ENCODE data around the gene WDR45.

The WDR45 gene

DNA sequence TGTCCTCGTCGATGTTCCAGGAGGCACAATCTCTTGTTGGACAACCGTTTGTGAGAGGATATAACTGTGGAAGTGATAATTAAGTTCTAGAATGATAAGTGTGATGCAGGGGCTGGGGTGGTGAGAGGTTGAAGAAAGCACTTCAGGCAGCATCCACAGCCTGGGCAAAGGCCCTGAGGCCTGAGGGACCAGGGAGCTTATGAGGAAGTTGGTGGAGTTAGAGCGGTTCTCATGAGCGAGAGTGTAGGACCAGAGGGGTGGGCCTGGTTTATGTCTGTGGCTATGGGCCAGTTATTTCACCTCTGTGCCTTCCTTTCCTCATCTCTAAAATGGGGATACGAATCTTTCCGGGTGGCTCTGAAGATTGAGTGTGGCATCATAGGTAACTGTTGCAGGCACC is 18.2 kb downstream of the WDR45 start:
- no peak for DNase-seq (ENCODE audit: low spot score)
- no peak for TF ChIP-seq CTCF (IDR thresholded peaks at IDR 0.05; ENCODE audit: extremely low read depth, missing control alignments)

DNA sequence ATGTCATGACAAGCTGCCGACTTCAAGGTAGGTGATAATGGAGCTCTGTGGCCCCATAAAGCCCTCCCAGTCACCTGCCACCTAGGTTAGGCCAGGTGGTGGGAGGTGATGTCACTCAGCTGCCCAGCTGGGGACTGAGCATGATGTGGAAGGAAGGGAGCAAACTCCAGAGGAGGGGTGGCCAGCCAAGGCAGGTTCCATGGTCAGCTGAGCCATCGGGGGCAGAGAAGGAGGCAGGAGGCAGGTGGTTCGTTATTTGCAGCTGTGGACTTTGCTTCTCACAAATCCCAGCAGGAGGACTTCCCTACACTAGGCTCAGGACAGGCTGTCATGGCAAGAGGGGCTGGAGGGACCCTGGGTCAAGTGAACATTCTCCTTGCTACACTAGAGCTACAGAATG is 18.8 kb downstream of the WDR45 start:
- no peak for DNase-seq (ENCODE audit: low spot score)
- no peak for TF ChIP-seq CTCF (IDR thresholded peaks at IDR 0.05; ENCODE audit: extremely low read depth, missing control alignments)

GRCh38 chrX:49059681-49060085 is 20.0 kb downstream of the WDR45 start:
- no peak for DNase-seq (ENCODE audit: low spot score)
- TF ChIP-seq CTCF (IDR thresholded peaks at IDR 0.05; ENCODE audit: extremely low read depth, missing control alignments): no peak

GRCh38 chrX:49059201-49059600 is 20.5 kb downstream of the WDR45 start:
- TF ChIP-seq CTCF (IDR thresholded peaks at IDR 0.05; ENCODE audit: extremely low read depth, missing control alignments): no peak

DNA sequence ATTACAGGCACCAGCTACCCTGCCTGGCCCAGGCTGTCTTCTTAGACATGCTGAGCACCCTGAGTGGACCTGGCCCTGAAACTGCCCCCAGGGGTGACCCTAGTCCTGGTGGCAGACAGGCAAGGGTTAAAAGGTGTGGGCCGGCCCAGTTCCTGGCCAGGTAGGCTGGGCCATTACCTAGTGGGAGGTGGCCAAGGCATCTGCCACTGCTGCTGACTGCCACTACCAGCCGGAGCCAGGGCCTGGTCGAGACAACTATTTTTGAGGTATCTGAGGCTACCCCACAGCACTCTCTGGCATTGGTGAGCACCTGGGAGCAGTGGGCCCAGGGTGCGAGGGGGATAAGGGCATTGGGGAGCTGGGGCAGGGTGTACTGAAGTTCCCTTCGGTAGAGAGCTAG is 20.9 kb downstream of the WDR45 start, which contains the start of gene CCDC120:
Gene CCDC120, plus strand, starts transcription at position 206 of the 400 bp plus-strand sequence. CDS start 3,043 bp downstream, outside the sequence.
- TF ChIP-seq CTCF (IDR thresholded peaks at IDR 0.05; ENCODE audit: extremely low read depth, missing control alignments): no peak
- no peak for DNase-seq (ENCODE audit: low spot score)

More at GRCh38 chrX:49059201-49059600, 20.5 kb downstream of the WDR45 start:
- DNase-seq (ENCODE audit: low spot score): no peak

- DNase-seq (ENCODE audit: low spot score): no peak
- TF ChIP-seq CTCF (IDR thresholded peaks at IDR 0.05; ENCODE audit: extremely low read depth, missing control alignments): no peak
Measured at GRCh38 chrX:49054073-49054762, 25.5 kb downstream of the WDR45 start.

DNA sequence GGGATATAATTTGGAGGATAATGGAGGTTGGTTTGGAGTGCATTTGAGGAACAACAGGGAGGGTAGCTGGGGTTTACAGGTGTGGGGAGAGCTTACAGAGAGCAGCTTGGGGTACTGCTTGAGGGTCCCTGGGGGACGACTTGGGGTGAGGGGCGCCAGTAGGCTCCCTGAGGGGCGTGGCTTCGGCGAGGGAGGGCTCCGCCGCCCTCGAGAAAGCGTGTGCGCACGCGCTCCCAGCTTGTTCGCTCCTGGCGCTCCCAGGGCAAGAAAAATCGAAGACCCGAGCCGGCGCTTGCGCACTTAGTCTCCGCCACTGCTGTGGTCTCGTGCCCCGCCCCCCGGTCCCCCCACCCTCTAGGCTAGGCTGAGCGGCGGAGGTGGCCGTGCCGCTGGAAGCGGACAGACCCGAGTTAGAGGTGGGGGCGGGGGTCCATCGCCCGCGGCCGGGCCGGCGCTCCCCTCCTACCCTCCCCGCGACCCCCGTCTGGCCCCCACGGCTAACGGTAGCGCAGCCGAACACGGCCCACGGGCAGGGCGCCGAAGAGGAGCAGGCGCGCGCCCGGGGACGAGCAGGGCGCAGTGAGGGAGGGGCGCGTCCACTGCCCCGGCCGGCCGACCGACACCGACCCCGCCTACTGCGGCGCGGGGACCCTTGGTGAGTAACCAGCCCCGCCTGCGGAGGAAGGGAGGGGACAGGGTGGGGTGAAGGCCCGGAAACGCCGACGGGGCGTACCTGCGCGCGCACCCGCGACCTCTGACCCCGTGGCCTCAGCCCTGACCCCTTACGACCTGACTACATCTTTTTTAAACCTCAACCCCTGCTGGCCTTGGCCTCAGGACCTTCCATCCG is 26.2 kb downstream of the WDR45 start:
- peak; percentile 74 for DNase-seq (ENCODE audit: low spot score)
- TF ChIP-seq CTCF (IDR thresholded peaks at IDR 0.05; ENCODE audit: extremely low read depth, missing control alignments): no peak

Data from GM20000 (cell line).